SK-N-SH (cell line): Measurements from ENCODE around the gene PXDC1. TPM values are rescaled to one million over a fixed set of nuclear protein-coding genes. Genes with fewer than 3 reads are reported as not detected.

ENCODE experiments used
- CTCF ChIA-PET: fragments of 300-600, 350-600 bp; formaldehyde crosslinking; extraction: SDS; loops from one replicate; lab custom pipeline; 2021; lab: Yijun Ruan, JAX
- POLR2A ChIA-PET: fragments of 350-600 bp; sonication (Branson Sonifier 250); formaldehyde crosslinking; extraction: SDS; loops from one replicate; lab custom pipeline; 2020; ENCODE audit warnings: antibody characterized with exemption, inconsistent platforms; lab: Yijun Ruan, JAX
- DNase-seq: peaks from one replicate; pipeline ENCODE4 v3.0.0; 2012
- H2AFZ ChIP-seq: fragments of 200-600 bp; sonication (generic); 2 replicates; pipeline ENCODE4 v1.8.1; 2016; ENCODE audit warnings: antibody characterized with exemption, mild to moderate bottlenecking, low read depth
- H3F3A ChIP-seq: fragments of 200-600 bp; sonication (generic); replicated peaks from 2 replicates; pipeline ENCODE3; 2016; ENCODE audit warnings: antibody characterized with exemption, mild to moderate bottlenecking; ENCODE audit not compliant: insufficient read depth
- H3K27ac ChIP-seq, 2 experiments: fragments of 200-500 bp in 1 of 2; fragments of 200-600 bp in 1 of 2; sonication (Bioruptor generic) in 1 of 2; sonication (generic), shearing (Covaris generic) in 1 of 2; 2 replicates each; pipeline versions ENCODE4 v1.5.1 to v1.6.1; 2014 to 2016; ENCODE audit warnings: low read depth in 2 of 2, inconsistent platforms in 1 of 2, low read length in 1 of 2, mild to moderate bottlenecking in 1 of 2, mixed read lengths in 1 of 2
- H3K27me3 ChIP-seq: fragments of 200-600 bp; sonication (generic), shearing (Covaris generic); 2 replicates; pipeline ENCODE4 v1.6.1; 2016; ENCODE audit warnings: mixed run types; ENCODE audit not compliant: insufficient read depth
- H3K36me3 ChIP-seq, 2 experiments: fragments of 200-500 bp in 1 of 2; fragments of 200-600 bp in 1 of 2; sonication (Bioruptor generic) in 1 of 2; sonication (generic) in 1 of 2; replicated peaks in 1 of 2; 2 replicates each; pipeline versions ENCODE3 to v1.5.1; 2014 to 2016; ENCODE audit warnings: low read length in 1 of 2, mild to moderate bottlenecking in 1 of 2; ENCODE audit not compliant: insufficient read depth in 2 of 2, control insufficient read depth in 1 of 2
- H3K4me1 ChIP-seq, 2 experiments: fragments of 200-500 bp in 1 of 2; fragments of 200-600 bp in 1 of 2; sonication (Bioruptor generic) in 1 of 2; sonication (generic), shearing (Covaris generic) in 1 of 2; 2 replicates each; pipeline versions ENCODE4 v1.5.1 to v1.6.1; 2014 to 2016; ENCODE audit warnings: low read depth in 1 of 2, low read length in 1 of 2, mixed run types in 1 of 2; ENCODE audit not compliant: insufficient read depth in 2 of 2, control insufficient read depth in 1 of 2
- H3K4me2 ChIP-seq: fragments of 200-600 bp; sonication (generic), shearing (Covaris generic); 2 replicates; pipeline ENCODE4 v1.6.1; 2017; ENCODE audit warnings: mixed run types
- H3K4me3 ChIP-seq, 2 experiments: fragments of 200-500 bp in 1 of 2; fragments of 200-600 bp in 1 of 2; sonication (Bioruptor generic) in 1 of 2; sonication (generic), shearing (Covaris generic) in 1 of 2; 2 replicates each; pipeline versions ENCODE4 v1.5.1 to v1.8.1; 2014 to 2016; ENCODE audit warnings: low read depth in 2 of 2, inconsistent platforms in 1 of 2, low read length in 1 of 2, mild to moderate bottlenecking in 1 of 2, mixed read lengths in 1 of 2, moderate library complexity in 1 of 2
- H3K79me2 ChIP-seq: fragments of 200-600 bp; sonication (generic); 2 replicates; pipeline ENCODE4 v1.8.1; 2017; ENCODE audit warnings: mild to moderate bottlenecking; ENCODE audit not compliant: insufficient read depth
- H3K9ac ChIP-seq: fragments of 200-600 bp; sonication (generic); 2 replicates; pipeline ENCODE4 v1.6.1; 2017; ENCODE audit warnings: mixed run types
- H3K9me2 ChIP-seq: fragments of 200-600 bp; sonication (generic); 2 replicates; pipeline ENCODE4 v1.6.1; 2017; ENCODE audit warnings: mixed run types
- H3K9me3 ChIP-seq: fragments of 200-600 bp; sonication (generic); 2 replicates; pipeline ENCODE4 v1.6.1; 2017; ENCODE audit warnings: mixed run types, mild to moderate bottlenecking, moderate library complexity
- H4K20me1 ChIP-seq: fragments of 200-600 bp; sonication (generic); 2 replicates; pipeline ENCODE4 v1.6.1; 2017; ENCODE audit warnings: mild to moderate bottlenecking, mixed run types; ENCODE audit not compliant: insufficient read depth
- CTCF ChIP-seq: fragments of 200-600 bp; sonication (generic); IDR thresholded peaks from 2 replicates; pipeline ENCODE4 v1.6.1; 2017; ENCODE audit warnings: antibody characterized with exemption, mild to moderate bottlenecking, moderate library complexity
- FOXJ3 ChIP-seq: sonication (generic); formaldehyde crosslinking; IDR thresholded peaks from 2 replicates; pipeline ENCODE4 v1.5.1; 2020; ENCODE audit warnings: mild to moderate bottlenecking, missing genetic modification reagents
- GABPA ChIP-seq: IDR thresholded peaks from 2 replicates; pipeline ENCODE4 v1.4.0; 2012; ENCODE audit warnings: low read depth, mild to moderate bottlenecking
- GATA2 ChIP-seq: sonication (generic); formaldehyde crosslinking; IDR thresholded peaks from 2 replicates; pipeline ENCODE4 v1.5.0; 2020; ENCODE audit warnings: mild to moderate bottlenecking, missing genetic modification reagents
- MAX ChIP-seq: IDR thresholded peaks from 2 replicates; pipeline ENCODE4 v1.4.0; 2012; ENCODE audit warnings: low read depth
- PBX3 ChIP-seq: IDR thresholded peaks from 2 replicates; pipeline ENCODE4; 2012
- POLR2AphosphoS5 ChIP-seq: IDR thresholded peaks from 2 replicates; pipeline ENCODE4 v1.6.1; 2012; ENCODE audit warnings: low read depth, low read length
- RFX5 ChIP-seq: IDR thresholded peaks from 2 replicates; pipeline ENCODE4 v1.6.1; 2012; ENCODE audit warnings: mild to moderate bottlenecking, improper control_type of control experiment, low read length
- RXRA ChIP-seq: IDR thresholded peaks from 2 replicates; pipeline ENCODE4 v1.4.0; 2012; ENCODE audit warnings: low read depth, mild to moderate bottlenecking, borderline replicate concordance
- TAF1 ChIP-seq: IDR thresholded peaks from 2 replicates; pipeline ENCODE4 v1.6.1; 2012; ENCODE audit warnings: low read depth, mild to moderate bottlenecking, low read length, moderate library complexity, borderline replicate concordance
- YY1 ChIP-seq: IDR thresholded peaks from 2 replicates; pipeline ENCODE4 v1.4.0; 2012; ENCODE audit warnings: low read depth, mild to moderate bottlenecking
- ZBTB33 ChIP-seq: IDR thresholded peaks from 2 replicates; pipeline ENCODE4 v1.4.0; 2012; ENCODE audit warnings: low read depth, borderline replicate concordance
- WGBS: methylation state at CpG from one replicate; pipeline ENCODE4 v1.1.6; 2017; ENCODE audit warnings: low lambda C conversion rate; 5-methylcytosine and 5-hydroxymethylcytosine counted together
- polyA plus RNA-seq, 3 experiments: library from polyadenylated mRNA; depleted of rRNA; stranded (reverse); fragments of >200 nt; gene quantifications; 2 replicates each; pipeline ENCODE4 v1.2.3, GENCODE V29; 2012

Gene PXDC1
- polyA plus RNA-seq, 1 of the 3 experiments (the other 2 are of a cell fraction), result 14.1 TPM

- no peak overlapping the region for H3K9ac ChIP-seq
- WGBS, result 75% methylated on average over 24 of the region's 57 CpGs
- TF ChIP-seq MAX, result no peak
- TF ChIP-seq, all 33 proteins: peak for 0
- no peaks in the 10 kb centered on the region for H3K9me3 ChIP-seq
- H3K79me2 ChIP-seq, result no peaks in the 10 kb centered on the region
- peaks cover 11% of the 10 kb centered on the region for H3F3A ChIP-seq
- ChIA-PET CTCF (interaction anchor here (1.4 kb wide), 1 partner anchor 219 kb away, joined by 3 read pairs; no protein-coding TSS in a partner anchor), POLR2A (no interaction called here)
- no peak overlapping the region for H3K4me3 ChIP-seq
- no peak for DNase-seq
- H3K4me1 ChIP-seq, result peaks cover 3 to 12% of the 10 kb centered on the region in 2 experiments; a peak in 3 of 4 replicates
- H3K4me2 ChIP-seq, result no peak overlapping the region
- H3K36me3 ChIP-seq, result no peaks in the 10 kb centered on the region
- H3K27ac ChIP-seq, result no peak overlapping the region
- H4K20me1 ChIP-seq, result no peaks in the 10 kb centered on the region
- no peaks in the 10 kb centered on the region for H3K9me2 ChIP-seq
- H2AFZ ChIP-seq, result no peak overlapping the region
- H3K27me3 ChIP-seq, result no peaks in the 10 kb centered on the region
Observed at GRCh38 chr6:3771407-3772011, 20.0 kb upstream of the PXDC1 start.

- Histone ChIP-seq H3K9ac (no peak overlapping the region), H2AFZ (no peak overlapping the region; the same call in 1 of the 2 replicates), H4K20me1 (no peaks in the 10 kb centered on the region), H3K27ac (no peak overlapping the region), H3K4me1 (peaks cover 6 to 13% of the 10 kb centered on the region in 2 experiments; a peak in 3 of 4 replicates), H3K4me3 (no peak overlapping the region), H3K9me3 (no peaks in the 10 kb centered on the region), H3K9me2 (no peaks in the 10 kb centered on the region), H3K36me3 (no peaks in the 10 kb centered on the region), H3K79me2 (no peaks in the 10 kb centered on the region), H3K27me3 (no peaks in the 10 kb centered on the region), H3K4me2 (no peak overlapping the region), H3F3A (peaks cover 12% of the 10 kb centered on the region)
- ChIA-PET POLR2A (no interaction called here), CTCF (interaction anchor here (1.4 to 1.5 kb wide), 2 partner anchors 221 to 440 kb away, joined by 3 read pairs; no protein-coding TSS in a partner anchor)
- no peak for DNase-seq
- TF ChIP-seq FOXJ3 (CRISPR knock-in tag) (no peak), GABPA (no peak), RFX5 (no peak), PBX3 (no peak), GATA2 (CRISPR knock-in tag) (no peak), TAF1 (no peak), YY1 (no peak), POLR2AphosphoS5 (no peak), RXRA (no peak), CTCF (no peak), ZBTB33 (no peak)
- WGBS, result 87% methylated on average over 10 of the region's 10 CpGs
Observed at GRCh38 chr6:3770023-3770720, 18.7 kb upstream of the PXDC1 start.
